22Rv1 (cell line): ENCODE measurements around the gene RAD51B.

ENCODE experiments used
- CTCF ChIP-seq: fragments of 450-650 bp; IDR thresholded peaks from 2 replicates; pipeline ENCODE4 v1.5.1; 2017; ENCODE audit warnings: mild to moderate bottlenecking
- ZFX ChIP-seq: fragments of 450-650 bp; IDR thresholded peaks from 2 replicates; pipeline ENCODE4 v1.6.1; 2017; ENCODE audit warnings: antibody characterized with exemption, borderline replicate concordance

GRCh38 chr14:68173227-68173972 is 353.8 kb downstream of the RAD51B start:
- TF ChIP-seq CTCF (no peak), ZFX (no peak)
